Measurements from ENCODE around the gene RAB40C.

The RAB40C gene

GRCh38 chr16:610513-611381, 20.9 kb downstream of the RAB40C start:
- DNase-seq (peak; percentile 40), ATAC-seq (ENCODE audit: insufficient read depth, low read depth) (peak; percentile 72)
- Histone ChIP-seq H3K79me2 (ENCODE audit: insufficient read depth, low read length) (peaks cover 27% of the 10 kb centered on the region), H3K9me3 (ENCODE audit: insufficient read depth, low read length, severe bottlenecking) (no peaks in the 10 kb centered on the region), H2AFZ (ENCODE audit: low read depth, low read length) (no peak overlapping the region), H4K20me1 (ENCODE audit: insufficient read depth, low read length) (peaks cover 15% of the 10 kb centered on the region; the same call in 1 of the 2 replicates), H3K4me1 (ENCODE audit: insufficient read depth, low read length) (no peaks in the 10 kb centered on the region), H3K27ac (ENCODE audit: low read length) (no peak overlapping the region), H3K4me3 (ENCODE audit: low read depth in 1 of 2, low read length in 2 of 2) (no peak overlapping the region), H3K27me3 (ENCODE audit: insufficient read depth, low read length, poor library complexity) (no peaks in the 10 kb centered on the region), H3K36me3 (ENCODE audit: insufficient read depth, low read length) (no peaks in the 10 kb centered on the region; the same call in 1 of the 2 replicates), H3K4me2 (ENCODE audit: insufficient read depth, low read length) (no peak overlapping the region), H3K9ac (ENCODE audit: low read depth, low read length) (no peak overlapping the region)
- TF ChIP-seq EZH2 (IDR thresholded peaks at IDR 0.05; ENCODE audit: borderline replicate concordance, low read depth, low read length, severe bottlenecking) (no peak), CTCF (IDR thresholded peaks at IDR 0.05; ENCODE audit: borderline replicate concordance, extremely low read depth, low read length, poor library complexity, severe bottlenecking) (peak; percentile 71)

GRCh38 chr16:615122-615521, 25.3 kb downstream of the RAB40C start:
- no peaks in the 10 kb centered on the region; the same call in 1 of the 2 replicates for H3K36me3 ChIP-seq (ENCODE audit: insufficient read depth, low read length)
- no peaks in the 10 kb centered on the region for H3K9me3 ChIP-seq (ENCODE audit: insufficient read depth, low read length, severe bottlenecking)
- H3K27me3 ChIP-seq (ENCODE audit: insufficient read depth, low read length, poor library complexity) = no peaks in the 10 kb centered on the region
- DNase-seq = no peak
- peaks cover 23% of the 10 kb centered on the region for H3K79me2 ChIP-seq (ENCODE audit: insufficient read depth, low read length)
- peaks cover 30% of the 10 kb centered on the region for H4K20me1 ChIP-seq (ENCODE audit: insufficient read depth, low read length)
- no peak overlapping the region for H2AFZ ChIP-seq (ENCODE audit: low read depth, low read length)
- no peak overlapping the region for H3K9ac ChIP-seq (ENCODE audit: low read depth, low read length)
- H3K4me3 ChIP-seq (ENCODE audit: low read depth in 1 of 2, low read length in 2 of 2) = no peak overlapping the region
- no peak for ATAC-seq (ENCODE audit: insufficient read depth, low read depth)
- no peaks in the 10 kb centered on the region for H3K4me1 ChIP-seq (ENCODE audit: insufficient read depth, low read length)
- no peak for TF ChIP-seq EZH2 (IDR thresholded peaks at IDR 0.05; ENCODE audit: borderline replicate concordance, low read depth, low read length, severe bottlenecking)
- no peak for TF ChIP-seq CTCF (IDR thresholded peaks at IDR 0.05; ENCODE audit: borderline replicate concordance, extremely low read depth, low read length, poor library complexity, severe bottlenecking)
- H3K4me2 ChIP-seq (ENCODE audit: insufficient read depth, low read length) = no peak overlapping the region
- H3K27ac ChIP-seq (ENCODE audit: low read length) = no peak overlapping the region

GRCh38 chr16:616733-617586, 27.1 kb downstream of the RAB40C start:
- TF ChIP-seq CTCF (IDR thresholded peaks at IDR 0.05; ENCODE audit: borderline replicate concordance, extremely low read depth, low read length, poor library complexity, severe bottlenecking) (no peak), EZH2 (IDR thresholded peaks at IDR 0.05; ENCODE audit: borderline replicate concordance, low read depth, low read length, severe bottlenecking) (no peak)
- no peak overlapping the region for H3K4me2 ChIP-seq (ENCODE audit: insufficient read depth, low read length)
- H3K9ac ChIP-seq (ENCODE audit: low read depth, low read length) = no peak overlapping the region
- H4K20me1 ChIP-seq (ENCODE audit: insufficient read depth, low read length) = peaks cover 27% of the 10 kb centered on the region
- H3K27me3 ChIP-seq (ENCODE audit: insufficient read depth, low read length, poor library complexity) = no peaks in the 10 kb centered on the region
- H3K4me1 ChIP-seq (ENCODE audit: insufficient read depth, low read length) = no peaks in the 10 kb centered on the region
- no peak overlapping the region for H3K4me3 ChIP-seq (ENCODE audit: low read depth in 1 of 2, low read length in 2 of 2)
- H3K27ac ChIP-seq (ENCODE audit: low read length) = no peak overlapping the region
- ATAC-seq (ENCODE audit: insufficient read depth, low read depth) (no peak), DNase-seq (no peak)
- no peaks in the 10 kb centered on the region for H3K9me3 ChIP-seq (ENCODE audit: insufficient read depth, low read length, severe bottlenecking)
- no peaks in the 10 kb centered on the region for H3K36me3 ChIP-seq (ENCODE audit: insufficient read depth, low read length)
- no peak overlapping the region for H2AFZ ChIP-seq (ENCODE audit: low read depth, low read length)
- H3K79me2 ChIP-seq (ENCODE audit: insufficient read depth, low read length) = peaks cover 20% of the 10 kb centered on the region

Measured in DND-41 (cell line).